HUES6 (cell line): ENCODE data around the gene CAMK1D.

Experiments used
- H3K27ac ChIP-seq: 2 replicates; pipeline ENCODE4 v1.7.0; 2013; ENCODE audit warnings: low read depth, mild to moderate bottlenecking, low read length, inconsistent platforms
- H3K27me3 ChIP-seq: 2 replicates; pipeline ENCODE4 v1.6.1; 2013; ENCODE audit warnings: low read length; ENCODE audit not compliant: control insufficient read depth, insufficient read depth
- H3K36me3 ChIP-seq: 2 replicates; pipeline ENCODE4 v1.6.1; 2013; ENCODE audit warnings: low read length; ENCODE audit not compliant: control insufficient read depth, insufficient read depth
- H3K4me1 ChIP-seq: 2 replicates; pipeline ENCODE4 v1.6.1; 2013; ENCODE audit warnings: low read length; ENCODE audit not compliant: control insufficient read depth, insufficient read depth
- H3K4me3 ChIP-seq: 2 replicates; pipeline ENCODE4 v1.5.1; 2013; ENCODE audit warnings: low read depth, low read length
- H3K9ac ChIP-seq: one replicate; pipeline ENCODE4 v1.6.1; 2013; ENCODE audit warnings: mild to moderate bottlenecking, low read length
- H3K9me3 ChIP-seq: 2 replicates; pipeline ENCODE4 v1.6.1; 2013; ENCODE audit warnings: low read depth, low read length; ENCODE audit not compliant: control insufficient read depth, insufficient read depth

CAMK1D gene

GRCh38 chr10:12835709-12836108 lies 486.4 kb downstream of the CAMK1D start:
- Histone ChIP-seq H3K4me3 (no peak overlapping the region), H3K27ac (no peak overlapping the region), H3K9ac (no peak overlapping the region), H3K27me3 (no peaks in the 10 kb centered on the region), H3K9me3 (no peaks in the 10 kb centered on the region), H3K36me3 (no peaks in the 10 kb centered on the region), H3K4me1 (peaks cover 13% of the 10 kb centered on the region; the same call in 1 of the 2 replicates)

GRCh38 chr10:12838366-12838765 lies 489.0 kb downstream of the CAMK1D start:
- H3K9ac ChIP-seq: no peak overlapping the region
- peaks cover 13% of the 10 kb centered on the region; the same call in 1 of the 2 replicates for H3K4me1 ChIP-seq

GRCh38 chr10:12838995-12839927 lies 489.9 kb downstream of the CAMK1D start:
- H3K9ac ChIP-seq: no peak overlapping the region
- H3K27me3 ChIP-seq: no peaks in the 10 kb centered on the region

More at GRCh38 chr10:12838366-12838765, 489.0 kb downstream of the CAMK1D start:
- Histone ChIP-seq H3K27ac (no peak overlapping the region), H3K36me3 (no peaks in the 10 kb centered on the region), H3K9me3 (no peaks in the 10 kb centered on the region), H3K4me3 (no peak overlapping the region), H3K27me3 (no peaks in the 10 kb centered on the region)

GRCh38 chr10:12839941-12840611 lies 490.7 kb downstream of the CAMK1D start:
- no peak overlapping the region for H3K27ac ChIP-seq

More at GRCh38 chr10:12838995-12839927, 489.9 kb downstream of the CAMK1D start:
- H3K36me3 ChIP-seq: no peaks in the 10 kb centered on the region
- no peak overlapping the region for H3K4me3 ChIP-seq
- no peak overlapping the region for H3K27ac ChIP-seq
- H3K9me3 ChIP-seq: no peaks in the 10 kb centered on the region
- H3K4me1 ChIP-seq: peaks cover 13% of the 10 kb centered on the region; the same call in 1 of the 2 replicates

GRCh38 chr10:12841426-12841825 lies 492.1 kb downstream of the CAMK1D start:
- Histone ChIP-seq H3K27me3 (no peaks in the 10 kb centered on the region), H3K27ac (no peak overlapping the region), H3K4me1 (peaks cover 25% of the 10 kb centered on the region; the same call in 1 of the 2 replicates), H3K36me3 (no peaks in the 10 kb centered on the region), H3K9ac (no peak overlapping the region), H3K4me3 (no peak overlapping the region), H3K9me3 (no peaks in the 10 kb centered on the region)

More at GRCh38 chr10:12839941-12840611, 490.7 kb downstream of the CAMK1D start:
- H3K4me3 ChIP-seq: no peak overlapping the region
- H3K9me3 ChIP-seq: no peaks in the 10 kb centered on the region
- H3K4me1 ChIP-seq: peaks cover 20% of the 10 kb centered on the region; the same call in 1 of the 2 replicates
- no peak overlapping the region for H3K9ac ChIP-seq
- no peaks in the 10 kb centered on the region for H3K36me3 ChIP-seq
- no peaks in the 10 kb centered on the region for H3K27me3 ChIP-seq

- Histone ChIP-seq H3K36me3 (no peaks in the 10 kb centered on the region), H3K9ac (no peak overlapping the region), H3K9me3 (no peaks in the 10 kb centered on the region), H3K27ac (no peak overlapping the region), H3K27me3 (no peaks in the 10 kb centered on the region), H3K4me1 (peaks cover 25% of the 10 kb centered on the region; the same call in 1 of the 2 replicates), H3K4me3 (no peak overlapping the region)
Measured at GRCh38 chr10:12841826-12842225, 492.5 kb downstream of the CAMK1D start.

GRCh38 chr10:12842310-12842709 lies 493.0 kb downstream of the CAMK1D start:
- no peaks in the 10 kb centered on the region for H3K9me3 ChIP-seq
- no peak overlapping the region for H3K9ac ChIP-seq
- peaks cover 25% of the 10 kb centered on the region; the same call in 1 of the 2 replicates for H3K4me1 ChIP-seq
- no peaks in the 10 kb centered on the region for H3K27me3 ChIP-seq
- H3K36me3 ChIP-seq: no peaks in the 10 kb centered on the region
- H3K27ac ChIP-seq: no peak overlapping the region
- H3K4me3 ChIP-seq: no peak overlapping the region

GRCh38 chr10:12843296-12843945 lies 494.1 kb downstream of the CAMK1D start:
- H3K36me3 ChIP-seq: no peaks in the 10 kb centered on the region
- no peak overlapping the region for H3K9ac ChIP-seq
- no peak overlapping the region for H3K27ac ChIP-seq
- peaks cover 25% of the 10 kb centered on the region; the same call in 1 of the 2 replicates for H3K4me1 ChIP-seq
- H3K9me3 ChIP-seq: no peaks in the 10 kb centered on the region
- H3K27me3 ChIP-seq: no peaks in the 10 kb centered on the region
- H3K4me3 ChIP-seq: no peak overlapping the region

GRCh38 chr10:12844811-12845483 lies 495.6 kb downstream of the CAMK1D start:
- no peaks in the 10 kb centered on the region for H3K9me3 ChIP-seq
- no peaks in the 10 kb centered on the region for H3K27me3 ChIP-seq
- no peak overlapping the region for H3K9ac ChIP-seq
- H3K4me1 ChIP-seq: peaks cover 25% of the 10 kb centered on the region; the same call in 1 of the 2 replicates
- no peaks in the 10 kb centered on the region for H3K36me3 ChIP-seq
- no peak overlapping the region; the same call in 1 of the 2 replicates for H3K27ac ChIP-seq
- no peak overlapping the region; the same call in 1 of the 2 replicates for H3K4me3 ChIP-seq

GRCh38 chr10:12846718-12847117 lies 497.4 kb downstream of the CAMK1D start:
- H3K9ac ChIP-seq: no peak overlapping the region
- H3K27ac ChIP-seq: no peak overlapping the region
- H3K36me3 ChIP-seq: no peaks in the 10 kb centered on the region
- no peaks in the 10 kb centered on the region for H3K27me3 ChIP-seq
- peaks cover 18% of the 10 kb centered on the region; the same call in 1 of the 2 replicates for H3K4me1 ChIP-seq
- no peaks in the 10 kb centered on the region for H3K9me3 ChIP-seq
- no peak overlapping the region for H3K4me3 ChIP-seq
